ENCODE results near the gene IPO11. TPM values are rescaled to one million over a fixed set of nuclear protein-coding genes. Genes with fewer than 3 reads are reported as not detected.
A peak's percentile ranks its signal among the peaks of the same experiment; 100 is the strongest.
"Not testable (repeated sequence)": the region's sequence is repeated elsewhere in the genome, so short reads cannot be mapped to it uniquely, and the experiment has no call there.

IPO11 gene
- total RNA-seq, 1 donor from 2014 or later = 90.1 TPM

- not testable (repeated sequence) for DNase-seq (ENCODE audit: low read depth in 2 of 2)
Observed at GRCh38 chr5:62513085-62513484, 100.5 kb downstream of the IPO11 start.

GRCh38 chr5:62514510-62515119 is 102.1 kb downstream of the IPO11 start:
- no peak for DNase-seq (ENCODE audit: low read depth in 2 of 2)

- not testable (repeated sequence) for DNase-seq (ENCODE audit: low read depth in 2 of 2)
Observed at GRCh38 chr5:62520812-62521211, 108.2 kb downstream of the IPO11 start.

- DNase-seq (ENCODE audit: low read depth in 2 of 2) = no peak
Observed at GRCh38 chr5:62521319-62521718, 108.8 kb downstream of the IPO11 start.

GRCh38 chr5:62522811-62523210 is 110.2 kb downstream of the IPO11 start:
- no peak for DNase-seq (ENCODE audit: low read depth in 2 of 2)

GRCh38 chr5:62533597-62533996 is 121.0 kb downstream of the IPO11 start:
- DNase-seq (ENCODE audit: low read depth in 2 of 2) = no peak

GRCh38 chr5:62534461-62535236 is 122.1 kb downstream of the IPO11 start:
- no peak for DNase-seq (ENCODE audit: low read depth in 2 of 2)

GRCh38 chr5:62536232-62536631 is 123.7 kb downstream of the IPO11 start:
- no peak for DNase-seq (ENCODE audit: low read depth in 2 of 2)

GRCh38 chr5:62536783-62537182 is 124.2 kb downstream of the IPO11 start:
- DNase-seq (ENCODE audit: low read depth in 2 of 2) = no peak

GRCh38 chr5:62538017-62538942 is 125.7 kb downstream of the IPO11 start:
- DNase-seq (ENCODE audit: low read depth in 2 of 2) = peak in 1 of 2 donors; percentile 34

- DNase-seq (ENCODE audit: low read depth in 2 of 2) = no peak
Observed at GRCh38 chr5:62542720-62543119, 130.2 kb downstream of the IPO11 start.

- no peak for DNase-seq (ENCODE audit: low read depth in 2 of 2)
Observed at GRCh38 chr5:62547945-62548630, 135.5 kb downstream of the IPO11 start.

GRCh38 chr5:62550103-62550502 is 137.5 kb downstream of the IPO11 start:
- no peak for DNase-seq (ENCODE audit: low read depth in 2 of 2)

- DNase-seq (ENCODE audit: low read depth in 2 of 2) = no peak
Observed at GRCh38 chr5:62555930-62556329, 143.4 kb downstream of the IPO11 start.

GRCh38 chr5:62558941-62559340 is 146.4 kb downstream of the IPO11 start:
- DNase-seq (ENCODE audit: low read depth in 2 of 2) = no peak

GRCh38 chr5:62560786-62561185 is 148.2 kb downstream of the IPO11 start:
- DNase-seq (ENCODE audit: low read depth in 2 of 2) = no peak

GRCh38 chr5:62561896-62562295 is 149.3 kb downstream of the IPO11 start:
- DNase-seq (ENCODE audit: low read depth in 2 of 2) = no peak

GRCh38 chr5:62562867-62563266 is 150.3 kb downstream of the IPO11 start:
- DNase-seq (ENCODE audit: low read depth in 2 of 2) = no peak

- peak; percentile 66 to 83 for DNase-seq (ENCODE audit: low read depth in 2 of 2)
Observed at GRCh38 chr5:62564101-62564500, 151.5 kb downstream of the IPO11 start.

- not testable (repeated sequence) for DNase-seq (ENCODE audit: low read depth in 2 of 2)
Observed at GRCh38 chr5:62565740-62566139, 153.2 kb downstream of the IPO11 start.

GRCh38 chr5:62568143-62568542 is 155.6 kb downstream of the IPO11 start:
- DNase-seq (ENCODE audit: low read depth in 2 of 2) = no peak

Data from dermis microvascular lymphatic vessel endothelial cell (primary cell).